ENCODE data around the gene MTFR1L. TPM values are rescaled to one million over a fixed set of nuclear protein-coding genes. Genes with fewer than 3 reads are reported as not detected.

The MTFR1L gene
- total RNA-seq, 1 donor from 2014 or later = 20.9 TPM

DNA sequence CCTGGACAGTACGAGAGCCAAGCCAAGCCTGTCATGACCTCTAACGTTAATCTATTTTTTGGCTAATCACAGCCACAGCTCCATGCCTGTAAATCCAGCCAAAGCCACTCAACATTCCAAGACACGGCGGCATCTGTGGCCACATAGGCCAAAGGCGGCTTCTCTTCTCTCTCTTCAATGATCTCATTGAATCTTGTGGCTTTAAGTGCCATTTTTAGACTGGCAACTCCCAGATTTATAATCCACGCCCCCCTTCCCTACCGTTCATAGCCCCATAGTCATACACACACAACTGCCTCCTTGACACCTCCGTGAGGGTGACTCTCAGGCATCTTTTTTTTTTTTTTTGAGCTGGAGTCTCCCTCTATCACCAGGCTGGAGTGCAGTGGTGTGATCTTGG is 25.4 kb upstream of the MTFR1L start:
- H3K4me1 ChIP-seq = peaks cover 4 to 8% of the 10 kb centered on the region in 2 donors
- no peak overlapping the region for H3K4me3 ChIP-seq
- H3K9me3 ChIP-seq = no peaks in the 10 kb centered on the region
- no peak overlapping the region for H3K27ac ChIP-seq
- H3K36me3 ChIP-seq = no peaks in the 10 kb centered on the region
- no peak for DNase-seq (ENCODE audit: low spot score in 2 of 2)
- no peaks in the 10 kb centered on the region for H3K27me3 ChIP-seq
- TF ChIP-seq, protein P1, sequence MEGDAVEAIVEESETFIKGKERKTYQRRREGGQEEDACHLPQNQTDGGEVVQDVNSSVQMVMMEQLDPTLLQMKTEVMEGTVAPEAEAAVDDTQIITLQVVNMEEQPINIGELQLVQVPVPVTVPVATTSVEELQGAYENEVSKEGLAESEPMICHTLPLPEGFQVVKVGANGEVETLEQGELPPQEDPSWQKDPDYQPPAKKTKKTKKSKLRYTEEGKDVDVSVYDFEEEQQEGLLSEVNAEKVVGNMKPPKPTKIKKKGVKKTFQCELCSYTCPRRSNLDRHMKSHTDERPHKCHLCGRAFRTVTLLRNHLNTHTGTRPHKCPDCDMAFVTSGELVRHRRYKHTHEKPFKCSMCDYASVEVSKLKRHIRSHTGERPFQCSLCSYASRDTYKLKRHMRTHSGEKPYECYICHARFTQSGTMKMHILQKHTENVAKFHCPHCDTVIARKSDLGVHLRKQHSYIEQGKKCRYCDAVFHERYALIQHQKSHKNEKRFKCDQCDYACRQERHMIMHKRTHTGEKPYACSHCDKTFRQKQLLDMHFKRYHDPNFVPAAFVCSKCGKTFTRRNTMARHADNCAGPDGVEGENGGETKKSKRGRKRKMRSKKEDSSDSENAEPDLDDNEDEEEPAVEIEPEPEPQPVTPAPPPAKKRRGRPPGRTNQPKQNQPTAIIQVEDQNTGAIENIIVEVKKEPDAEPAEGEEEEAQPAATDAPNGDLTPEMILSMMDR (IDR thresholded peaks at IDR 0.05) = no peak
- intact Hi-C loops (cut with DNase I) = no loop called here

DNA sequence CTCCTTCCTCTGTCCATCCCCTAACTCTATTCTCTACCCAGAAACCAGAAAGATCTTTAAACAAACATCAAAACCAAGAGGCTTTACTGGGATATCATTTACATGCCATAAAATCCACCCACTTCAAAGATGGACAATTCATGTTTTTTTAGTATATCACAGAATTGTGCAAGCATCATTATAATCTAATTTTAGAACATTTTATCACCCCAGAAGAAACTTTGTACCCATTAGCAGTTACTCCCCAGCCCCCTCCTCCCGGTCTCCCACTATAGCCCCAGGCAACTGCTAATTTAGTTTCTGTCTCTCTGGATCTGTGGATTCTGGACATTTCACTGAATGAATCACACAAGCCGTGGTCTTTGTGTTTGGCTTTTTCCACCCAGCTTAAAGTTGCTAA is 24.5 kb upstream of the MTFR1L start:
- Histone ChIP-seq H3K4me3 (no peak overlapping the region), H3K36me3 (no peaks in the 10 kb centered on the region), H3K9me3 (no peaks in the 10 kb centered on the region), H3K27me3 (no peaks in the 10 kb centered on the region), H3K27ac (no peak overlapping the region), H3K4me1 (peaks cover 4 to 12% of the 10 kb centered on the region in 2 donors)
- no peak for DNase-seq (ENCODE audit: low spot score in 2 of 2)
- TF ChIP-seq, protein P1 (IDR thresholded peaks at IDR 0.05) = no peak
- intact Hi-C loops (cut with DNase I) = loop anchor here (5.0 kb wide), 2 partner anchors 273 to 293 kb away; no protein-coding TSS in a partner anchor

GRCh38 chr1:25795946-25796810 is 23.6 kb upstream of the MTFR1L start:
- peak overlapping the region in 1 of 2 donors; percentile 9 for H3K4me3 ChIP-seq
- no peaks in the 10 kb centered on the region for H3K36me3 ChIP-seq
- H3K27me3 ChIP-seq = no peaks in the 10 kb centered on the region
- intact Hi-C loops (cut with DNase I) = loop anchor here (1.0 to 5.0 kb wide), 5 partner anchors 51 to 294 kb away; no protein-coding TSS in a partner anchor
- no peak overlapping the region for H3K27ac ChIP-seq
- H3K9me3 ChIP-seq = no peaks in the 10 kb centered on the region
- DNase-seq (ENCODE audit: low spot score in 2 of 2) = no peak
- TF ChIP-seq, protein P1 (IDR thresholded peaks at IDR 0.05) = no peak
- peaks cover 4 to 15% of the 10 kb centered on the region in 2 donors for H3K4me1 ChIP-seq

- intact Hi-C loops (cut with DNase I) = loop anchor here (1.0 to 5.0 kb wide), 5 partner anchors 52 to 295 kb away; no protein-coding TSS in a partner anchor
- Histone ChIP-seq H3K9me3 (no peaks in the 10 kb centered on the region), H3K4me1 (peaks cover 4 to 20% of the 10 kb centered on the region in 2 donors), H3K4me3 (peak overlapping the region in 1 of 2 donors; percentile 9), H3K36me3 (no peaks in the 10 kb centered on the region), H3K27me3 (no peaks in the 10 kb centered on the region), H3K27ac (no peak overlapping the region)
- peak; percentile 33 to 92 for DNase-seq (ENCODE audit: low spot score in 2 of 2)
- TF ChIP-seq, protein P1 (IDR thresholded peaks at IDR 0.05) = peak; percentile 78 to 82 (median 79)
Observed at GRCh38 chr1:25796811-25797458, 22.8 kb upstream of the MTFR1L start.

GRCh38 chr1:25797939-25798338 is 21.8 kb upstream of the MTFR1L start:
- intact Hi-C loops (cut with DNase I) = loop anchor here (2.0 to 5.0 kb wide), 4 partner anchors 53 to 296 kb away; no protein-coding TSS in a partner anchor
- no peak overlapping the region for H3K4me3 ChIP-seq
- H3K9me3 ChIP-seq = no peaks in the 10 kb centered on the region
- H3K4me1 ChIP-seq = peaks cover 4 to 20% of the 10 kb centered on the region in 2 donors
- no peak for DNase-seq (ENCODE audit: low spot score in 2 of 2)
- no peaks in the 10 kb centered on the region for H3K36me3 ChIP-seq
- H3K27me3 ChIP-seq = no peaks in the 10 kb centered on the region
- no peak overlapping the region for H3K27ac ChIP-seq
- TF ChIP-seq, protein P1 (IDR thresholded peaks at IDR 0.05) = peak in 2 of 3 experiments; percentile 28 to 33

Measured in ascending aorta (tissue), 2 donors.